Measurements from ENCODE around the gene GASK1A.

GASK1A gene

GRCh38 chr3:42975955-42976354, 3.2 kb upstream of the GASK1A start:
- H3K27me3 ChIP-seq (ENCODE audit: insufficient read depth, low read length, poor library complexity), result peaks cover 4% of the 10 kb centered on the region
- TF ChIP-seq, protein P1, sequence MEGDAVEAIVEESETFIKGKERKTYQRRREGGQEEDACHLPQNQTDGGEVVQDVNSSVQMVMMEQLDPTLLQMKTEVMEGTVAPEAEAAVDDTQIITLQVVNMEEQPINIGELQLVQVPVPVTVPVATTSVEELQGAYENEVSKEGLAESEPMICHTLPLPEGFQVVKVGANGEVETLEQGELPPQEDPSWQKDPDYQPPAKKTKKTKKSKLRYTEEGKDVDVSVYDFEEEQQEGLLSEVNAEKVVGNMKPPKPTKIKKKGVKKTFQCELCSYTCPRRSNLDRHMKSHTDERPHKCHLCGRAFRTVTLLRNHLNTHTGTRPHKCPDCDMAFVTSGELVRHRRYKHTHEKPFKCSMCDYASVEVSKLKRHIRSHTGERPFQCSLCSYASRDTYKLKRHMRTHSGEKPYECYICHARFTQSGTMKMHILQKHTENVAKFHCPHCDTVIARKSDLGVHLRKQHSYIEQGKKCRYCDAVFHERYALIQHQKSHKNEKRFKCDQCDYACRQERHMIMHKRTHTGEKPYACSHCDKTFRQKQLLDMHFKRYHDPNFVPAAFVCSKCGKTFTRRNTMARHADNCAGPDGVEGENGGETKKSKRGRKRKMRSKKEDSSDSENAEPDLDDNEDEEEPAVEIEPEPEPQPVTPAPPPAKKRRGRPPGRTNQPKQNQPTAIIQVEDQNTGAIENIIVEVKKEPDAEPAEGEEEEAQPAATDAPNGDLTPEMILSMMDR (IDR thresholded peaks at IDR 0.05; ENCODE audit: borderline replicate concordance, extremely low read depth, low read length, poor library complexity, severe bottlenecking), result no peak
- no peak for TF ChIP-seq EZH2 (IDR thresholded peaks at IDR 0.05; ENCODE audit: borderline replicate concordance, low read depth, low read length, severe bottlenecking)
- H3K9ac ChIP-seq (ENCODE audit: low read depth, low read length), result no peak overlapping the region
- no peaks in the 10 kb centered on the region for H3K36me3 ChIP-seq (ENCODE audit: insufficient read depth, low read length)
- H3K9me3 ChIP-seq (ENCODE audit: insufficient read depth, low read length, severe bottlenecking), result peaks cover 17% of the 10 kb centered on the region
- DNase-seq, result no peak
- no peak for ATAC-seq (ENCODE audit: insufficient read depth, low read depth)
- H3K79me2 ChIP-seq (ENCODE audit: insufficient read depth, low read length), result no peaks in the 10 kb centered on the region
- no peak overlapping the region for H3K27ac ChIP-seq (ENCODE audit: low read length)
- H3K4me1 ChIP-seq (ENCODE audit: insufficient read depth, low read length), result no peaks in the 10 kb centered on the region
- no peaks in the 10 kb centered on the region for H4K20me1 ChIP-seq (ENCODE audit: insufficient read depth, low read length)
- no peak overlapping the region for H2AFZ ChIP-seq (ENCODE audit: low read depth, low read length)
- H3K4me3 ChIP-seq (ENCODE audit: low read depth in 1 of 2, low read length in 2 of 2), result no peak overlapping the region
- no peak overlapping the region for H3K4me2 ChIP-seq (ENCODE audit: insufficient read depth, low read length)

DNA sequence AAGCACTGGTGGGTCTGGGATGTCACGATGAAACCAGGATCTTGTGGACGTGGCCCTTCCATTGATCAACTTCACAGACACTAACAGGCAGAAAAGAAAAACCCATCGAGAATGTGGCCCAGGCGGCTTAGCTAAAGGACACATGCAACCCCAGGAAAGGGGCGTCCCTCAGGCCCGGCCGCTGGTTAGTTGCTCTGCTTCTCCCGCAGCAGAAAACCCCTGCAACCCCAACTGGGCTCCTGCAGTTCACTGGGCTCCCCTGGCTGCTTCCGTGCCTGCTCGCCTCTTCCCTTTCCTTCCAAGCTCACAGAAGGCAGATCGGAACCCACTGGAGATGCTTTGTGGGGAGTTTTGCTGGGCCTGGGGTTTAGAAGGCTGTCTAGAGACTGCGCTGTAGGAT, 1.1 kb downstream of the GASK1A start:
- Histone ChIP-seq H3K27me3 (ENCODE audit: insufficient read depth, low read length, poor library complexity) (peaks cover 4% of the 10 kb centered on the region), H3K9me3 (ENCODE audit: insufficient read depth, low read length, severe bottlenecking) (no peaks in the 10 kb centered on the region), H3K4me3 (ENCODE audit: low read depth in 1 of 2, low read length in 2 of 2) (no peak overlapping the region), H3K36me3 (ENCODE audit: insufficient read depth, low read length) (no peaks in the 10 kb centered on the region), H3K4me2 (ENCODE audit: insufficient read depth, low read length) (no peak overlapping the region), H3K79me2 (ENCODE audit: insufficient read depth, low read length) (no peaks in the 10 kb centered on the region), H3K9ac (ENCODE audit: low read depth, low read length) (no peak overlapping the region), H2AFZ (ENCODE audit: low read depth, low read length) (no peak overlapping the region), H3K27ac (ENCODE audit: low read length) (no peak overlapping the region), H3K4me1 (ENCODE audit: insufficient read depth, low read length) (no peaks in the 10 kb centered on the region), H4K20me1 (ENCODE audit: insufficient read depth, low read length) (no peaks in the 10 kb centered on the region)
- no peak for DNase-seq
- no peak for ATAC-seq (ENCODE audit: insufficient read depth, low read depth)
- TF ChIP-seq EZH2 (IDR thresholded peaks at IDR 0.05; ENCODE audit: borderline replicate concordance, low read depth, low read length, severe bottlenecking), result no peak
- TF ChIP-seq, protein P1 (IDR thresholded peaks at IDR 0.05; ENCODE audit: borderline replicate concordance, extremely low read depth, low read length, poor library complexity, severe bottlenecking), result no peak

DNA sequence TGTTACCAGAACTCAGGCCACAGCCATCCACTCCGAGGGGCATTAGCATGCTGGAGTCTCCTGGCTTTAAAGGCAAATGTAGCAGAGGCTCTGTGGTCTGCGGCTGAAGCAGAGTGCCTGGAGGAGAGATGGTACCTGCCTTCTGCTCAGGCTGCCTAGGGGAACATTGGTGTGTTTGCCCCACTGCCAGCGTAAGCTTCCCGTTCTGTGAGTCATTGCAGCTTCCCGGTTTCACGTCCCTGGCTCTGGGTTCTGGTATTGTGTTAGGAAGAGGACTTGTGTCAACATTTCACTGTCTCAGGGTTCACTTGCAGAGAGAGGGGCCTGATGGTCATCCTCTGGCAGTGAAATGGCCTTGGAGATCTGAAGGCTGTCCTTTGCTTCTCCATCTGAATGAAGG, 1.8 kb downstream of the GASK1A start:
- ATAC-seq (ENCODE audit: insufficient read depth, low read depth) (no peak), DNase-seq (no peak)
- Histone ChIP-seq H3K4me1 (ENCODE audit: insufficient read depth, low read length) (no peaks in the 10 kb centered on the region), H3K27me3 (ENCODE audit: insufficient read depth, low read length, poor library complexity) (peaks cover 4% of the 10 kb centered on the region), H3K9me3 (ENCODE audit: insufficient read depth, low read length, severe bottlenecking) (no peaks in the 10 kb centered on the region), H3K4me2 (ENCODE audit: insufficient read depth, low read length) (no peak overlapping the region), H2AFZ (ENCODE audit: low read depth, low read length) (no peak overlapping the region), H3K9ac (ENCODE audit: low read depth, low read length) (no peak overlapping the region), H3K36me3 (ENCODE audit: insufficient read depth, low read length) (no peaks in the 10 kb centered on the region), H3K79me2 (ENCODE audit: insufficient read depth, low read length) (no peaks in the 10 kb centered on the region), H4K20me1 (ENCODE audit: insufficient read depth, low read length) (no peaks in the 10 kb centered on the region), H3K4me3 (ENCODE audit: low read depth in 1 of 2, low read length in 2 of 2) (no peak overlapping the region), H3K27ac (ENCODE audit: low read length) (no peak overlapping the region)
- TF ChIP-seq EZH2 (IDR thresholded peaks at IDR 0.05; ENCODE audit: borderline replicate concordance, low read depth, low read length, severe bottlenecking), result no peak
- TF ChIP-seq, protein P1 (IDR thresholded peaks at IDR 0.05; ENCODE audit: borderline replicate concordance, extremely low read depth, low read length, poor library complexity, severe bottlenecking), result no peak
